Esophagus muscularis mucosa (tissue), 3 donors: Measurements from ENCODE around the gene DPF3.

Experiments used
- POLR2A ChIP-seq: fragments of 450-650 bp; IDR thresholded peaks from one replicate; pipeline ENCODE4 v1.6.1; 2017; ENCODE audit warnings: antibody characterized with exemption, moderate library complexity, mild to moderate bottlenecking, low read depth
- TF ChIP-seq, protein P1 (sequence below), 3 experiments: fragments of 200-600 bp in 2 of 3; fragments of 450-650 bp in 1 of 3; sonication (generic) in 2 of 3; IDR thresholded peaks; one replicate each; pipeline ENCODE4 v1.5.1; 2017 to 2019; ENCODE audit warnings: antibody characterized with exemption in 3 of 3, mild to moderate bottlenecking in 2 of 3, moderate library complexity in 1 of 3

DNA sequence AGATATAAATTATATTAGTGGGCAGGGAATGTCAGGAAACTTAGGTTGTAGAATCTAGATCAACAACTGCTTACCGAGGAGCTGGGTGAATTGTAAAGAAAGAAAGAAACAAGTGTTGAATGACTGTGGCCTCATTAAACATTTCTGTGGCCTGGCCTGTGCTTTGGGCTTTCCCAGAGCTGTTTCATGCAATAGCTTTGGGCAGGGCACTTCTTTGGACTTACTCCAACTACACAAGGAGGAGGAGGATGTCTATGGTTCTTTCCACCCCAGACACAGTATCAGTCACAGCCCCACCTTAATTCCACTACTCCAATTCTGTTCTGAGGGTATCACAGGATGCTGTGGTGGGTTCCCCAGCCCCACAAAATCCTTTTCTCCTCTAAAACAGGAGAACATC is 38.0 kb downstream of the DPF3 start:
- TF ChIP-seq POLR2A: no peak
- TF ChIP-seq, protein P1, sequence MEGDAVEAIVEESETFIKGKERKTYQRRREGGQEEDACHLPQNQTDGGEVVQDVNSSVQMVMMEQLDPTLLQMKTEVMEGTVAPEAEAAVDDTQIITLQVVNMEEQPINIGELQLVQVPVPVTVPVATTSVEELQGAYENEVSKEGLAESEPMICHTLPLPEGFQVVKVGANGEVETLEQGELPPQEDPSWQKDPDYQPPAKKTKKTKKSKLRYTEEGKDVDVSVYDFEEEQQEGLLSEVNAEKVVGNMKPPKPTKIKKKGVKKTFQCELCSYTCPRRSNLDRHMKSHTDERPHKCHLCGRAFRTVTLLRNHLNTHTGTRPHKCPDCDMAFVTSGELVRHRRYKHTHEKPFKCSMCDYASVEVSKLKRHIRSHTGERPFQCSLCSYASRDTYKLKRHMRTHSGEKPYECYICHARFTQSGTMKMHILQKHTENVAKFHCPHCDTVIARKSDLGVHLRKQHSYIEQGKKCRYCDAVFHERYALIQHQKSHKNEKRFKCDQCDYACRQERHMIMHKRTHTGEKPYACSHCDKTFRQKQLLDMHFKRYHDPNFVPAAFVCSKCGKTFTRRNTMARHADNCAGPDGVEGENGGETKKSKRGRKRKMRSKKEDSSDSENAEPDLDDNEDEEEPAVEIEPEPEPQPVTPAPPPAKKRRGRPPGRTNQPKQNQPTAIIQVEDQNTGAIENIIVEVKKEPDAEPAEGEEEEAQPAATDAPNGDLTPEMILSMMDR (IDR thresholded peaks at IDR 0.05): no peak
